GM23338 (cell line): Measurements from ENCODE around the gene HEATR5B.

Experiments
- EZH2 ChIP-seq: fragments of 200-600 bp; sonication (generic); IDR thresholded peaks from one replicate; pipeline ENCODE4 v1.8.0; 2017; ENCODE audit warnings: antibody characterized with exemption, mild to moderate bottlenecking, low read depth; ENCODE audit not compliant: unreplicated experiment
- EZH2phosphoT487 ChIP-seq: fragments of 200-600 bp; sonication (generic); IDR thresholded peaks from one replicate; pipeline ENCODE4 v1.8.1; 2018; ENCODE audit warnings: antibody characterized with exemption; ENCODE audit not compliant: unreplicated experiment
- POLR2AphosphoS5 ChIP-seq: IDR thresholded peaks from 2 replicates; pipeline ENCODE4 v1.6.1; 2016; ENCODE audit warnings: antibody characterized with exemption, low read depth
- TF ChIP-seq, protein P1 (sequence below), 2 experiments: fragments of 200-600 bp in 1 of 2; sonication (generic) in 1 of 2; conservative IDR thresholded peaks; 2 replicates each; pipeline versions ENCODE4 v1.5.1 to v1.6.1; 2016 to 2017; ENCODE audit warnings: antibody characterized with exemption in 2 of 2, low read depth in 2 of 2, mild to moderate bottlenecking in 2 of 2, moderate library complexity in 1 of 2

- TF ChIP-seq, protein P1, sequence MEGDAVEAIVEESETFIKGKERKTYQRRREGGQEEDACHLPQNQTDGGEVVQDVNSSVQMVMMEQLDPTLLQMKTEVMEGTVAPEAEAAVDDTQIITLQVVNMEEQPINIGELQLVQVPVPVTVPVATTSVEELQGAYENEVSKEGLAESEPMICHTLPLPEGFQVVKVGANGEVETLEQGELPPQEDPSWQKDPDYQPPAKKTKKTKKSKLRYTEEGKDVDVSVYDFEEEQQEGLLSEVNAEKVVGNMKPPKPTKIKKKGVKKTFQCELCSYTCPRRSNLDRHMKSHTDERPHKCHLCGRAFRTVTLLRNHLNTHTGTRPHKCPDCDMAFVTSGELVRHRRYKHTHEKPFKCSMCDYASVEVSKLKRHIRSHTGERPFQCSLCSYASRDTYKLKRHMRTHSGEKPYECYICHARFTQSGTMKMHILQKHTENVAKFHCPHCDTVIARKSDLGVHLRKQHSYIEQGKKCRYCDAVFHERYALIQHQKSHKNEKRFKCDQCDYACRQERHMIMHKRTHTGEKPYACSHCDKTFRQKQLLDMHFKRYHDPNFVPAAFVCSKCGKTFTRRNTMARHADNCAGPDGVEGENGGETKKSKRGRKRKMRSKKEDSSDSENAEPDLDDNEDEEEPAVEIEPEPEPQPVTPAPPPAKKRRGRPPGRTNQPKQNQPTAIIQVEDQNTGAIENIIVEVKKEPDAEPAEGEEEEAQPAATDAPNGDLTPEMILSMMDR (conservative IDR thresholded peaks at IDR 0.05; ENCODE audit: low read depth in 2 of 2), result no peak
- TF ChIP-seq EZH2 (no peak), POLR2AphosphoS5 (no peak), EZH2phosphoT487 (no peak)
These were observed 96.2 kb downstream of the HEATR5B start for GRCh38 chr2:36988008-36988407.
